Right lobe of liver (tissue), 6 donors: ENCODE results near the gene RXFP4. TPM values are rescaled to one million over a fixed set of nuclear protein-coding genes. Genes with fewer than 3 reads are reported as not detected.
A peak's percentile ranks its signal among the peaks of the same experiment; 100 is the strongest.

ENCODE experiments used
- ATAC-seq, 4 donors: fragments of 200-7000 bp; cut with Tn5 transposase; one replicate each; pipeline ENCODE4 v1.9.1; 2020; ENCODE audit warnings: mild to moderate bottlenecking in 4 of 4, moderate library complexity in 4 of 4
- DNase-seq, 3 donors: peaks; one replicate each; pipeline ENCODE4 v3.0.0-alpha.2; 2020
- H3K27ac ChIP-seq, 3 donors: fragments of 200-600 bp; one replicate each; pipeline ENCODE4 v1.8.0; 2022
- H3K27me3 ChIP-seq, 2 donors: fragments of 200-600 bp; one replicate each; pipeline ENCODE4 v1.8.0; 2022
- H3K36me3 ChIP-seq, 4 donors: fragments of 200-600 bp; sonication (generic) in 1 of 4; one replicate each; pipeline versions ENCODE4 v1.5.1 to v1.8.0; 2017 to 2022; ENCODE audit warnings: control low read depth in 1 of 4
- H3K4me1 ChIP-seq, 4 donors: fragments of 200-600 bp; sonication (generic) in 1 of 4; one replicate each; pipeline versions ENCODE4 v1.5.1 to v1.8.0; 2017 to 2022; ENCODE audit warnings: control low read depth in 1 of 4
- H3K4me3 ChIP-seq, 3 donors: fragments of 200-600 bp; one replicate each; pipeline ENCODE4 v1.8.0; 2022
- H3K9me3 ChIP-seq, 4 donors: fragments of 200-600 bp; sonication (generic) in 1 of 4; one replicate each; pipeline versions ENCODE4 v1.5.1 to v1.8.0; 2017 to 2022; ENCODE audit warnings: control low read depth in 1 of 4
- POLR2A ChIP-seq: fragments of 450-650 bp; IDR thresholded peaks from one replicate; pipeline ENCODE4 v1.6.1; 2017; ENCODE audit warnings: antibody characterized with exemption, mild to moderate bottlenecking
- WGBS: methylation state at CpG from one replicate; pipeline ENCODE4 v1.1.6; 2018; ENCODE audit warnings: low coverage, low lambda C conversion rate; ENCODE audit not compliant: insufficient coverage; ENCODE audit errors: missing lambda C conversion rate; 5-methylcytosine and 5-hydroxymethylcytosine counted together
- intact Hi-C, 2 donors: fragments of 100-400 bp; cut with DNase I; formaldehyde crosslinking; loops; one replicate each; pipeline versions ENCODE4 v1.11.2 to v1.14.1; 2022
- total RNA-seq, 6 experiments: library from RNA; depleted of rRNA in 2 of 6; stranded (reverse); fragments of >200 nt in 2 of 6; fragmentation: NEBNext Ultra II Directional in 3 of 6; extraction: Animal tissue kit (Norgen Biotek cat#: 25700) in 3 of 6; gene quantifications; one replicate each; pipeline versions ENCODE4 v1.1.0 to v1.2.4, GENCODE V29; 2016 to 2023
- TF ChIP-seq, protein P1 (sequence below), 4 donors: fragments of 200-600 bp in 3 of 4; fragments of 450-650 bp in 1 of 4; IDR thresholded peaks; one replicate each; pipeline versions ENCODE4 v1.5.1 to v1.8.0; 2016 to 2022; ENCODE audit warnings: antibody characterized with exemption in 4 of 4, mild to moderate bottlenecking in 2 of 4
- donor health status: DM: no; HTN: yes; CAD: no.
- donor health status: DM: no; HTN: no; CAD: no.
- donor health status: DM: no; HTN: no; CAD: no.
- donor health status: DM: no; HTN: yes; CAD: no.
- donor health status: DM: no; HTN: yes; CAD: no.

RXFP4 gene
- total RNA-seq, 6 experiments from 2014 or later: not detected

DNA sequence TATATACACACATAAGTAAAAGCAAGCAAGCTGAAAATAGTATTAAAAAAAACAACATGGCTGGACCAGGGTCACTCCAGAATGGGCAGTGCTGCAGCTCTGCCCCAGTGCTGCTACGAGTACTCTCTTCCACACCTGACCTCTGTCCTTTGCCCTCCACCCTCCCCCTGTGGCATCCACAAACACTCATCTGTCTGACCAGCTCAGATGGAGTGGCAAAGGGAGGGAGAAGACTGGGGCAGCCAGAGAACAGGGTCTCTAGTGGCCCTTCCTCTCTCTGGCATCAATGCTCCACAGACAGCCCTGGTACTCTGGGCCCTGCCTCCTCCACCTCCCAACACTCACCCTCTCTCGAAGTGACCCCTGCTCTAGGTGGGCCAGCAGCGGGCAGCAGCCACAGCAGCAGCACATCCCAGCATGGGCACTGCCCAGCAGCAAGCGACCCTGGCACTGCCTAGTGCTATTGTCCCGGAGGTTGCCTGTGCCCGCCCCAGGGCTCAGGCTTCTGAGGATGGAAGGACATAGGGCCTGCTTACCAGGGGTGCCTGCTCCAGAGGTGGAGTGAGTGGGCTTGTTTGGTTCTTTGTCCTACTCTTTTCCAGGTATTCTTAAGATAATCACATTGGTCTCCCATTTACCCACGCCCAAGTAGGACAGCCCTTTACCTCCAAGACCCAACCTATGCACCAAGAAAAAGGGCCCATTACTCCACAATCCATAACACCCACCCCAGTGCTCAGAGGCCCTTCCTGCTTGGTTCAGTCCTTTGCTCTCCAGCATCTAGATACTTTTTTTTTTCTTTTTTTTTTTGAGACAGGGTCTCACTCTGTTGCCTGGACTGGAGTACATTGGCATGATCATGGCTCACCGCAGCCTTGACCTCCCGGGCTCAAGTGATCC is 30.7 kb downstream of the RXFP4 start:
- Histone ChIP-seq H3K4me1 (peaks cover 0 to 27% (median 5%) of the 10 kb centered on the region in 4 donors), H3K9me3 (no peaks in the 10 kb centered on the region), H3K27me3 (no peaks in the 10 kb centered on the region), H3K27ac (no peak overlapping the region), H3K36me3 (no peaks in the 10 kb centered on the region), H3K4me3 (no peak overlapping the region)
- peak; percentile 58 to 68 (median 64) for ATAC-seq
- TF ChIP-seq, protein P1, sequence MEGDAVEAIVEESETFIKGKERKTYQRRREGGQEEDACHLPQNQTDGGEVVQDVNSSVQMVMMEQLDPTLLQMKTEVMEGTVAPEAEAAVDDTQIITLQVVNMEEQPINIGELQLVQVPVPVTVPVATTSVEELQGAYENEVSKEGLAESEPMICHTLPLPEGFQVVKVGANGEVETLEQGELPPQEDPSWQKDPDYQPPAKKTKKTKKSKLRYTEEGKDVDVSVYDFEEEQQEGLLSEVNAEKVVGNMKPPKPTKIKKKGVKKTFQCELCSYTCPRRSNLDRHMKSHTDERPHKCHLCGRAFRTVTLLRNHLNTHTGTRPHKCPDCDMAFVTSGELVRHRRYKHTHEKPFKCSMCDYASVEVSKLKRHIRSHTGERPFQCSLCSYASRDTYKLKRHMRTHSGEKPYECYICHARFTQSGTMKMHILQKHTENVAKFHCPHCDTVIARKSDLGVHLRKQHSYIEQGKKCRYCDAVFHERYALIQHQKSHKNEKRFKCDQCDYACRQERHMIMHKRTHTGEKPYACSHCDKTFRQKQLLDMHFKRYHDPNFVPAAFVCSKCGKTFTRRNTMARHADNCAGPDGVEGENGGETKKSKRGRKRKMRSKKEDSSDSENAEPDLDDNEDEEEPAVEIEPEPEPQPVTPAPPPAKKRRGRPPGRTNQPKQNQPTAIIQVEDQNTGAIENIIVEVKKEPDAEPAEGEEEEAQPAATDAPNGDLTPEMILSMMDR (IDR thresholded peaks at IDR 0.05): no peak
- no peak for TF ChIP-seq POLR2A
- intact Hi-C loops: no loop called here
- 65% methylated on average over 3 of the region's 9 CpGs for WGBS
- peak in 1 of 3 donors; percentile 27 for DNase-seq

DNA sequence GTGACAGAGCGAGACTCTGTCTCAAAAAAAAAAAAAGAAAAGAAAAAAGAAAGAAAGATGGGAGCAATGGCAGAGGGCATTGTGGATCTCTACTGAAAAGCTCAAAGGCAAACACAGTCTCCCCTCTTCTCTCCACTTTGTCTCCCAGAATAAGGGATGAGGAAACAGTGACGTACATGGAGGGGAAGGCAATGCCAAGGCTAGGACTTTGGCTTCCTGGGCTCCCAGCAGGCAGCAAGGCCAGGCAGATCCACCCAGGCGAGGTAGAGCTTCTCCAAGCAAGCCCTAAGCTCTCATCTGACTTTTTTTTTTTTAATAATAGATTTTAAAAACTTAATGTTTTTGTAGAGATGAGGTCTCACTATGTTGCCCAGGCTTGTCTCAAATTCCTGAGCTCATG is 32.3 kb downstream of the RXFP4 start:
- no peak for ATAC-seq

DNA sequence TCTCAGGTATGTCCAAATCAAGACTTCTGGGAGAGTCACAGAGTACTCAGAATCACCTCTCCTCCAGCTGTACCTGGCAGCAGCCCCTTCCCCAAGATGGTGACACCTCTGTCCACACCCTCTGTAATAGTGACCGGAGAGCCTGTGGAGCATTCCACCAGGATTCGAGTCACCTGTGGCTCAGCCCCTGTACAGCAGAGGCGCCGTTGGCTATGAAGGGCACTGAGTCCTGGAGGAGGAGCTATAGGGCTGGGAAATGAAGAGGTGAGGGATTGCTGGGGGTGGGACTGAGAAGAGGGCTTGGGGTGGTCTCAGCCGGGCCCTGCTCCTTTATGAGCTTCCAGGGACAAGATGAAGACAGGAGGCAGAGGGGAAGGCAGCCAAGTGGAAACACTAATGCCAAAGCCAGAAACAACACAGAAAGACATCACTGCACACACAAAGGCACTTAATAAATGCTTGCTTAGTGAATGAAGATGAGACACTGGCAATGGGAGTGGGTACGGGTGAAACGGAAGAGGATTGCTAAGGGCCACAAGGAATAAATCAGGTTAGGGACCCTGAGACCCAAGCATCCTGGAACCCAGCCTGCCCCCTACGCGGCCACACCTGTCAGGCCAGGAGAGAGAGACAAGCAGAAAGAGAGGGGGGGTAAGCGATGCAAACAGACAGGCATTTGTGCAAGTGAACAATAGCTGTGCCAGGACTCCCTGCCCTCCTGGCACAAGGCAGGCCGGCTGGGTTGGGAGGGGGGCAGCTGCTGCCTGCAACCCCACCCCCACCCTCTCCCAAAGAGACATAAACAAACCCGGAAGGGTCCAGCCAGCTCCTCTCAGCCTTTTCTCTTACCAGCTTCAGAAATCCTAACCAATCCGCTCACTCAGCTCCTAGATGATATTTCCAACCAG is 33.0 kb downstream of the RXFP4 start:
- H3K4me3 ChIP-seq: peak overlapping the region in 1 of 3 donors; percentile 4
- no peak for ATAC-seq

More for the DNA sequence above, 32.3 kb downstream of the RXFP4 start:
- DNase-seq: no peak
- intact Hi-C loops: no loop called here
- Histone ChIP-seq H3K27me3 (no peaks in the 10 kb centered on the region), H3K4me1 (peaks cover 0 to 16% (median 2%) of the 10 kb centered on the region in 4 donors), H3K4me3 (no peak overlapping the region), H3K9me3 (no peaks in the 10 kb centered on the region), H3K36me3 (no peaks in the 10 kb centered on the region), H3K27ac (no peak overlapping the region)
- TF ChIP-seq POLR2A: no peak
- TF ChIP-seq, protein P1 (IDR thresholded peaks at IDR 0.05): no peak
- 68% methylated on average over 3 of the region's 3 CpGs for WGBS

More for the DNA sequence above, 33.0 kb downstream of the RXFP4 start:
- no peak for DNase-seq
- intact Hi-C loops: no loop called here
- Histone ChIP-seq H3K36me3 (no peaks in the 10 kb centered on the region), H3K9me3 (no peaks in the 10 kb centered on the region), H3K27me3 (no peaks in the 10 kb centered on the region), H3K4me1 (peaks cover 0 to 16% (median 2%) of the 10 kb centered on the region in 4 donors), H3K27ac (no peak overlapping the region)
- TF ChIP-seq, protein P1 (IDR thresholded peaks at IDR 0.05): no peak
- no peak for TF ChIP-seq POLR2A
- WGBS: 73% methylated on average over 9 of the region's 13 CpGs
